Spleen (tissue), 7 donors: ENCODE measurements around the gene TMEM63C.

Experiments
- CTCF ChIP-seq, 11 experiments: fragments of 200-600 bp in 7 of 11; fragments of 450-650 bp in 4 of 11; sonication (generic) in 4 of 11; IDR thresholded peaks in 8 of 11; conservative IDR thresholded peaks in 3 of 11; 1 replicate in 7 of 11; 2 replicates in 4 of 11; pipeline versions ENCODE4 v1.4.0 to v1.8.0; 2016 to 2021; ENCODE audit warnings: antibody characterized with exemption in 11 of 11, inconsistent platforms in 4 of 11, mild to moderate bottlenecking in 1 of 11
- POLR2A ChIP-seq, 3 donors: fragments of 450-650 bp; IDR thresholded peaks; one replicate each; pipeline ENCODE4 v1.5.1; 2017; ENCODE audit warnings: antibody characterized with exemption in 3 of 3, mild to moderate bottlenecking in 1 of 3
- donor health status: DM: no; HTN: no; CAD: no; lungs with moderate emphysema.
- donor health status: DM: no; HTN: no; CAD: no.
- donor health status: DM: no; HTN: no; CAD: no.

- no peak for TF ChIP-seq CTCF (IDR thresholded peaks at IDR 0.05 in 8 of 11, conservative IDR thresholded peaks at IDR 0.05 in 3 of 11)
- TF ChIP-seq POLR2A (IDR thresholded peaks at IDR 0.05): no peak
Measured at GRCh38 chr14:77212097-77212870, 30.7 kb downstream of the TMEM63C start.
